ENCODE data around the gene SERPINI1.

DNA sequence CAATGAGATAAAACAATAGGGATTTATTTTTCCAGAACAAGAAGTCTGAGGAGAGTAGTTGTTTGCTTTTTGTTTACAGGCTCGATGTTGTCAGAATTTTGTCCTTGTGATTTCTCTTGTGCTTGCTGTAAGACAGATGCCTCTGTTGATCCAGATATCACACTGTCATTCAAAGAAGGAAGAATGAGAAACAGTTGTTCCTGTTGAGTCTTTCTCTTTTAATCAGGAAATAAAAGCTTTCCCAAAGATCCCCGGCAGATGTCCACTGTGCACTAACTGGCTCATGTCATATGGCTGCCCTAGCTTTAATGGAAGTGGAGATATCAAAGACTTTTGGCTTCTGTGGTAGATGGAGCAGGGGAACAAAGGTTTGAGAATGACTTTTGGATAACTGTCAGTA lies 6.8 kb downstream of the SERPINI1 start:
- TF ChIP-seq, protein P1, sequence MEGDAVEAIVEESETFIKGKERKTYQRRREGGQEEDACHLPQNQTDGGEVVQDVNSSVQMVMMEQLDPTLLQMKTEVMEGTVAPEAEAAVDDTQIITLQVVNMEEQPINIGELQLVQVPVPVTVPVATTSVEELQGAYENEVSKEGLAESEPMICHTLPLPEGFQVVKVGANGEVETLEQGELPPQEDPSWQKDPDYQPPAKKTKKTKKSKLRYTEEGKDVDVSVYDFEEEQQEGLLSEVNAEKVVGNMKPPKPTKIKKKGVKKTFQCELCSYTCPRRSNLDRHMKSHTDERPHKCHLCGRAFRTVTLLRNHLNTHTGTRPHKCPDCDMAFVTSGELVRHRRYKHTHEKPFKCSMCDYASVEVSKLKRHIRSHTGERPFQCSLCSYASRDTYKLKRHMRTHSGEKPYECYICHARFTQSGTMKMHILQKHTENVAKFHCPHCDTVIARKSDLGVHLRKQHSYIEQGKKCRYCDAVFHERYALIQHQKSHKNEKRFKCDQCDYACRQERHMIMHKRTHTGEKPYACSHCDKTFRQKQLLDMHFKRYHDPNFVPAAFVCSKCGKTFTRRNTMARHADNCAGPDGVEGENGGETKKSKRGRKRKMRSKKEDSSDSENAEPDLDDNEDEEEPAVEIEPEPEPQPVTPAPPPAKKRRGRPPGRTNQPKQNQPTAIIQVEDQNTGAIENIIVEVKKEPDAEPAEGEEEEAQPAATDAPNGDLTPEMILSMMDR (IDR thresholded peaks at IDR 0.05 in 8 of 11, conservative IDR thresholded peaks at IDR 0.05 in 3 of 11): no peak
- TF ChIP-seq POLR2A (IDR thresholded peaks at IDR 0.05) (no peak), POLR2AphosphoS5 (IDR thresholded peaks at IDR 0.05) (no peak)

All from spleen (tissue), 7 donors.